ENCODE results near the gene GDPD5.

The GDPD5 gene

GRCh38 chr11:75442161-75442885 lies 83.4 kb downstream of the GDPD5 start:
- Histone ChIP-seq H3K27me3 (ENCODE audit: control insufficient read depth, insufficient read depth, low read length) (no peaks in the 10 kb centered on the region), H3K4me1 (ENCODE audit: control insufficient read depth, insufficient read depth, low read length) (no peaks in the 10 kb centered on the region), H3K9me3 (replicated peaks; ENCODE audit: low read length) (no peaks in the 10 kb centered on the region), H3K9ac (ENCODE audit: low read depth, low read length) (no peak overlapping the region), H3K4me3 (ENCODE audit: low read length) (no peak overlapping the region), H3K36me3 (ENCODE audit: insufficient read depth, low read length) (no peaks in the 10 kb centered on the region), H3K4me2 (ENCODE audit: low read length) (no peak overlapping the region)

GRCh38 chr11:75441804-75442132 lies 84.0 kb downstream of the GDPD5 start:
- Histone ChIP-seq H3K4me3 (ENCODE audit: low read length) (no peak overlapping the region), H3K4me2 (ENCODE audit: low read length) (no peak overlapping the region), H3K4me1 (ENCODE audit: control insufficient read depth, insufficient read depth, low read length) (no peaks in the 10 kb centered on the region), H3K36me3 (ENCODE audit: insufficient read depth, low read length) (no peaks in the 10 kb centered on the region), H3K9ac (ENCODE audit: low read depth, low read length) (no peak overlapping the region), H3K9me3 (replicated peaks; ENCODE audit: low read length) (no peaks in the 10 kb centered on the region), H3K27me3 (ENCODE audit: control insufficient read depth, insufficient read depth, low read length) (no peaks in the 10 kb centered on the region)

- no peak overlapping the region for H3K4me2 ChIP-seq (ENCODE audit: low read length)
- H3K9me3 ChIP-seq (replicated peaks; ENCODE audit: low read length): no peaks in the 10 kb centered on the region
- H3K4me1 ChIP-seq (ENCODE audit: control insufficient read depth, insufficient read depth, low read length): no peaks in the 10 kb centered on the region
- H3K4me3 ChIP-seq (ENCODE audit: low read length): no peak overlapping the region
- no peaks in the 10 kb centered on the region for H3K27me3 ChIP-seq (ENCODE audit: control insufficient read depth, insufficient read depth, low read length)
- H3K36me3 ChIP-seq (ENCODE audit: insufficient read depth, low read length): no peaks in the 10 kb centered on the region
- no peak overlapping the region for H3K9ac ChIP-seq (ENCODE audit: low read depth, low read length)
These were observed 84.6 kb downstream of the GDPD5 start for GRCh38 chr11:75440960-75441803.

- H3K4me3 ChIP-seq (ENCODE audit: low read length): no peak overlapping the region
- no peak overlapping the region for H3K9ac ChIP-seq (ENCODE audit: low read depth, low read length)
- no peaks in the 10 kb centered on the region for H3K4me1 ChIP-seq (ENCODE audit: control insufficient read depth, insufficient read depth, low read length)
- no peaks in the 10 kb centered on the region for H3K9me3 ChIP-seq (replicated peaks; ENCODE audit: low read length)
- H3K36me3 ChIP-seq (ENCODE audit: insufficient read depth, low read length): no peaks in the 10 kb centered on the region
- H3K4me2 ChIP-seq (ENCODE audit: low read length): no peak overlapping the region
- H3K27me3 ChIP-seq (ENCODE audit: control insufficient read depth, insufficient read depth, low read length): no peaks in the 10 kb centered on the region
These were observed 86.1 kb downstream of the GDPD5 start for GRCh38 chr11:75439495-75440120.

- no peak overlapping the region for H3K4me3 ChIP-seq (ENCODE audit: low read length)
- H3K4me2 ChIP-seq (ENCODE audit: low read length): no peak overlapping the region
- H3K36me3 ChIP-seq (ENCODE audit: insufficient read depth, low read length): no peaks in the 10 kb centered on the region
- no peaks in the 10 kb centered on the region for H3K9me3 ChIP-seq (replicated peaks; ENCODE audit: low read length)
- H3K4me1 ChIP-seq (ENCODE audit: control insufficient read depth, insufficient read depth, low read length): no peaks in the 10 kb centered on the region
- H3K9ac ChIP-seq (ENCODE audit: low read depth, low read length): no peak overlapping the region
- no peaks in the 10 kb centered on the region for H3K27me3 ChIP-seq (ENCODE audit: control insufficient read depth, insufficient read depth, low read length)
These were observed 86.7 kb downstream of the GDPD5 start for GRCh38 chr11:75439026-75439425.

- no peaks in the 10 kb centered on the region for H3K9me3 ChIP-seq (replicated peaks; ENCODE audit: low read length)
- no peaks in the 10 kb centered on the region for H3K4me1 ChIP-seq (ENCODE audit: control insufficient read depth, insufficient read depth, low read length)
- no peaks in the 10 kb centered on the region for H3K36me3 ChIP-seq (ENCODE audit: insufficient read depth, low read length)
- H3K4me2 ChIP-seq (ENCODE audit: low read length): no peak overlapping the region
- H3K9ac ChIP-seq (ENCODE audit: low read depth, low read length): no peak overlapping the region
- H3K27me3 ChIP-seq (ENCODE audit: control insufficient read depth, insufficient read depth, low read length): peaks cover 6% of the 10 kb centered on the region
- H3K4me3 ChIP-seq (ENCODE audit: low read length): no peak overlapping the region
These were observed 87.6 kb downstream of the GDPD5 start for GRCh38 chr11:75437966-75438659.

GRCh38 chr11:75436806-75437205 lies 88.9 kb downstream of the GDPD5 start:
- Histone ChIP-seq H3K36me3 (ENCODE audit: insufficient read depth, low read length) (no peaks in the 10 kb centered on the region), H3K4me1 (ENCODE audit: control insufficient read depth, insufficient read depth, low read length) (no peaks in the 10 kb centered on the region), H3K4me2 (ENCODE audit: low read length) (no peak overlapping the region), H3K4me3 (ENCODE audit: low read length) (no peak overlapping the region), H3K9ac (ENCODE audit: low read depth, low read length) (no peak overlapping the region), H3K9me3 (replicated peaks; ENCODE audit: low read length) (no peaks in the 10 kb centered on the region), H3K27me3 (ENCODE audit: control insufficient read depth, insufficient read depth, low read length) (peaks cover 19% of the 10 kb centered on the region)

GRCh38 chr11:75435571-75435925 lies 90.2 kb downstream of the GDPD5 start:
- peaks cover 32% of the 10 kb centered on the region for H3K27me3 ChIP-seq (ENCODE audit: control insufficient read depth, insufficient read depth, low read length)
- H3K36me3 ChIP-seq (ENCODE audit: insufficient read depth, low read length): no peaks in the 10 kb centered on the region
- H3K4me1 ChIP-seq (ENCODE audit: control insufficient read depth, insufficient read depth, low read length): peaks cover 2% of the 10 kb centered on the region
- no peak overlapping the region for H3K4me2 ChIP-seq (ENCODE audit: low read length)
- no peak overlapping the region for H3K9ac ChIP-seq (ENCODE audit: low read depth, low read length)
- no peak overlapping the region for H3K4me3 ChIP-seq (ENCODE audit: low read length)
- no peaks in the 10 kb centered on the region for H3K9me3 ChIP-seq (replicated peaks; ENCODE audit: low read length)

- H3K4me2 ChIP-seq (ENCODE audit: low read length): no peak overlapping the region
- no peaks in the 10 kb centered on the region for H3K36me3 ChIP-seq (ENCODE audit: insufficient read depth, low read length)
- H3K9ac ChIP-seq (ENCODE audit: low read depth, low read length): no peak overlapping the region
- peaks cover 36% of the 10 kb centered on the region for H3K27me3 ChIP-seq (ENCODE audit: control insufficient read depth, insufficient read depth, low read length)
- H3K4me3 ChIP-seq (ENCODE audit: low read length): no peak overlapping the region
- peaks cover 6% of the 10 kb centered on the region for H3K4me1 ChIP-seq (ENCODE audit: control insufficient read depth, insufficient read depth, low read length)
- H3K9me3 ChIP-seq (replicated peaks; ENCODE audit: low read length): no peaks in the 10 kb centered on the region
These were observed 90.7 kb downstream of the GDPD5 start for GRCh38 chr11:75434886-75435570.

GRCh38 chr11:75434051-75434450 lies 91.7 kb downstream of the GDPD5 start:
- no peak overlapping the region for H3K4me2 ChIP-seq (ENCODE audit: low read length)
- H3K9ac ChIP-seq (ENCODE audit: low read depth, low read length): no peak overlapping the region
- H3K9me3 ChIP-seq (replicated peaks; ENCODE audit: low read length): peaks cover 5% of the 10 kb centered on the region
- peaks cover 13% of the 10 kb centered on the region for H3K4me1 ChIP-seq (ENCODE audit: control insufficient read depth, insufficient read depth, low read length)
- H3K27me3 ChIP-seq (ENCODE audit: control insufficient read depth, insufficient read depth, low read length): peaks cover 36% of the 10 kb centered on the region
- H3K4me3 ChIP-seq (ENCODE audit: low read length): no peak overlapping the region
- no peaks in the 10 kb centered on the region for H3K36me3 ChIP-seq (ENCODE audit: insufficient read depth, low read length)

GRCh38 chr11:75433443-75433842 lies 92.3 kb downstream of the GDPD5 start:
- Histone ChIP-seq H3K4me2 (ENCODE audit: low read length) (no peak overlapping the region), H3K9me3 (replicated peaks; ENCODE audit: low read length) (peaks cover 6% of the 10 kb centered on the region), H3K4me3 (ENCODE audit: low read length) (no peak overlapping the region), H3K27me3 (ENCODE audit: control insufficient read depth, insufficient read depth, low read length) (peaks cover 36% of the 10 kb centered on the region), H3K4me1 (ENCODE audit: control insufficient read depth, insufficient read depth, low read length) (peaks cover 13% of the 10 kb centered on the region), H3K9ac (ENCODE audit: low read depth, low read length) (no peak overlapping the region), H3K36me3 (ENCODE audit: insufficient read depth, low read length) (no peaks in the 10 kb centered on the region)
